ENCODE data around the gene SHROOM3.

Gene SHROOM3

GRCh38 chr4:76532805-76533204, 97.8 kb downstream of the SHROOM3 start:
- Histone ChIP-seq H3K9me3 (ENCODE audit: control insufficient read depth in 2 of 2, low read length in 2 of 2) (no peaks in the 10 kb centered on the region), H3K36me3 (ENCODE audit: control insufficient read depth in 2 of 2, insufficient read depth in 2 of 2, low read length in 2 of 2) (no peaks in the 10 kb centered on the region), H3K27me3 (ENCODE audit: control insufficient read depth in 2 of 2, insufficient read depth in 2 of 2, low read length in 2 of 2) (no peaks in the 10 kb centered on the region), H3K4me1 (ENCODE audit: control insufficient read depth in 2 of 2, insufficient read depth in 2 of 2, low read length in 2 of 2) (no peaks in the 10 kb centered on the region), H3K27ac (ENCODE audit: low read depth in 2 of 2, low read length in 2 of 2) (no peak overlapping the region), H3K9ac (ENCODE audit: low read depth in 1 of 2, low read length in 2 of 2) (no peak overlapping the region), H3K4me3 (ENCODE audit: low read length in 2 of 2) (no peak overlapping the region)

GRCh38 chr4:76533314-76533713, 98.3 kb downstream of the SHROOM3 start:
- Histone ChIP-seq H3K36me3 (ENCODE audit: control insufficient read depth in 2 of 2, insufficient read depth in 2 of 2, low read length in 2 of 2) (no peaks in the 10 kb centered on the region), H3K27ac (ENCODE audit: low read depth in 2 of 2, low read length in 2 of 2) (no peak overlapping the region), H3K4me1 (ENCODE audit: control insufficient read depth in 2 of 2, insufficient read depth in 2 of 2, low read length in 2 of 2) (no peaks in the 10 kb centered on the region), H3K27me3 (ENCODE audit: control insufficient read depth in 2 of 2, insufficient read depth in 2 of 2, low read length in 2 of 2) (no peaks in the 10 kb centered on the region), H3K9me3 (ENCODE audit: control insufficient read depth in 2 of 2, low read length in 2 of 2) (no peaks in the 10 kb centered on the region), H3K4me3 (ENCODE audit: low read length in 2 of 2) (no peak overlapping the region), H3K9ac (ENCODE audit: low read depth in 1 of 2, low read length in 2 of 2) (no peak overlapping the region)

- no peak overlapping the region for H3K27ac ChIP-seq (ENCODE audit: low read depth in 2 of 2, low read length in 2 of 2)
- no peaks in the 10 kb centered on the region for H3K27me3 ChIP-seq (ENCODE audit: control insufficient read depth in 2 of 2, insufficient read depth in 2 of 2, low read length in 2 of 2)
- no peaks in the 10 kb centered on the region for H3K4me1 ChIP-seq (ENCODE audit: control insufficient read depth in 2 of 2, insufficient read depth in 2 of 2, low read length in 2 of 2)
- H3K9me3 ChIP-seq (ENCODE audit: control insufficient read depth in 2 of 2, low read length in 2 of 2) = no peaks in the 10 kb centered on the region
- no peak overlapping the region for H3K9ac ChIP-seq (ENCODE audit: low read depth in 1 of 2, low read length in 2 of 2)
- H3K36me3 ChIP-seq (ENCODE audit: control insufficient read depth in 2 of 2, insufficient read depth in 2 of 2, low read length in 2 of 2) = no peaks in the 10 kb centered on the region
- no peak overlapping the region for H3K4me3 ChIP-seq (ENCODE audit: low read length in 2 of 2)
Observed at GRCh38 chr4:76535603-76536372, 100.8 kb downstream of the SHROOM3 start.

- Histone ChIP-seq H3K9me3 (ENCODE audit: control insufficient read depth in 2 of 2, low read length in 2 of 2) (no peaks in the 10 kb centered on the region), H3K4me3 (ENCODE audit: low read length in 2 of 2) (no peak overlapping the region), H3K27me3 (ENCODE audit: control insufficient read depth in 2 of 2, insufficient read depth in 2 of 2, low read length in 2 of 2) (no peaks in the 10 kb centered on the region), H3K4me1 (ENCODE audit: control insufficient read depth in 2 of 2, insufficient read depth in 2 of 2, low read length in 2 of 2) (no peaks in the 10 kb centered on the region), H3K36me3 (ENCODE audit: control insufficient read depth in 2 of 2, insufficient read depth in 2 of 2, low read length in 2 of 2) (no peaks in the 10 kb centered on the region), H3K9ac (ENCODE audit: low read depth in 1 of 2, low read length in 2 of 2) (no peak overlapping the region), H3K27ac (ENCODE audit: low read depth in 2 of 2, low read length in 2 of 2) (no peak overlapping the region)
Observed at GRCh38 chr4:76536373-76536689, 101.3 kb downstream of the SHROOM3 start.

GRCh38 chr4:76538296-76538695, 103.3 kb downstream of the SHROOM3 start:
- Histone ChIP-seq H3K9me3 (ENCODE audit: control insufficient read depth in 2 of 2, low read length in 2 of 2) (no peaks in the 10 kb centered on the region), H3K27ac (ENCODE audit: low read depth in 2 of 2, low read length in 2 of 2) (no peak overlapping the region), H3K4me3 (ENCODE audit: low read length in 2 of 2) (no peak overlapping the region), H3K36me3 (ENCODE audit: control insufficient read depth in 2 of 2, insufficient read depth in 2 of 2, low read length in 2 of 2) (no peaks in the 10 kb centered on the region), H3K4me1 (ENCODE audit: control insufficient read depth in 2 of 2, insufficient read depth in 2 of 2, low read length in 2 of 2) (no peaks in the 10 kb centered on the region), H3K27me3 (ENCODE audit: control insufficient read depth in 2 of 2, insufficient read depth in 2 of 2, low read length in 2 of 2) (no peaks in the 10 kb centered on the region), H3K9ac (ENCODE audit: low read depth in 1 of 2, low read length in 2 of 2) (no peak overlapping the region)

GRCh38 chr4:76539979-76540378, 105.0 kb downstream of the SHROOM3 start:
- no peaks in the 10 kb centered on the region for H3K4me1 ChIP-seq (ENCODE audit: control insufficient read depth in 2 of 2, insufficient read depth in 2 of 2, low read length in 2 of 2)
- no peaks in the 10 kb centered on the region for H3K9me3 ChIP-seq (ENCODE audit: control insufficient read depth in 2 of 2, low read length in 2 of 2)
- no peak overlapping the region for H3K9ac ChIP-seq (ENCODE audit: low read depth in 1 of 2, low read length in 2 of 2)
- H3K36me3 ChIP-seq (ENCODE audit: control insufficient read depth in 2 of 2, insufficient read depth in 2 of 2, low read length in 2 of 2) = no peaks in the 10 kb centered on the region
- no peaks in the 10 kb centered on the region for H3K27me3 ChIP-seq (ENCODE audit: control insufficient read depth in 2 of 2, insufficient read depth in 2 of 2, low read length in 2 of 2)
- no peak overlapping the region for H3K27ac ChIP-seq (ENCODE audit: low read depth in 2 of 2, low read length in 2 of 2)
- no peak overlapping the region for H3K4me3 ChIP-seq (ENCODE audit: low read length in 2 of 2)

GRCh38 chr4:76540486-76540885, 105.5 kb downstream of the SHROOM3 start:
- H3K9me3 ChIP-seq (ENCODE audit: control insufficient read depth in 2 of 2, low read length in 2 of 2) = no peaks in the 10 kb centered on the region
- no peak overlapping the region for H3K9ac ChIP-seq (ENCODE audit: low read depth in 1 of 2, low read length in 2 of 2)
- no peaks in the 10 kb centered on the region for H3K27me3 ChIP-seq (ENCODE audit: control insufficient read depth in 2 of 2, insufficient read depth in 2 of 2, low read length in 2 of 2)
- H3K27ac ChIP-seq (ENCODE audit: low read depth in 2 of 2, low read length in 2 of 2) = no peak overlapping the region
- no peaks in the 10 kb centered on the region for H3K4me1 ChIP-seq (ENCODE audit: control insufficient read depth in 2 of 2, insufficient read depth in 2 of 2, low read length in 2 of 2)
- no peak overlapping the region for H3K4me3 ChIP-seq (ENCODE audit: low read length in 2 of 2)
- H3K36me3 ChIP-seq (ENCODE audit: control insufficient read depth in 2 of 2, insufficient read depth in 2 of 2, low read length in 2 of 2) = no peaks in the 10 kb centered on the region

- Histone ChIP-seq H3K27me3 (ENCODE audit: control insufficient read depth in 2 of 2, insufficient read depth in 2 of 2, low read length in 2 of 2) (no peaks in the 10 kb centered on the region), H3K27ac (ENCODE audit: low read depth in 2 of 2, low read length in 2 of 2) (no peak overlapping the region), H3K4me1 (ENCODE audit: control insufficient read depth in 2 of 2, insufficient read depth in 2 of 2, low read length in 2 of 2) (peaks cover 0 to 5% of the 10 kb centered on the region in 2 donors), H3K36me3 (ENCODE audit: control insufficient read depth in 2 of 2, insufficient read depth in 2 of 2, low read length in 2 of 2) (no peaks in the 10 kb centered on the region), H3K9ac (ENCODE audit: low read depth in 1 of 2, low read length in 2 of 2) (no peak overlapping the region), H3K4me3 (ENCODE audit: low read length in 2 of 2) (no peak overlapping the region), H3K9me3 (ENCODE audit: control insufficient read depth in 2 of 2, low read length in 2 of 2) (no peaks in the 10 kb centered on the region)
Observed at GRCh38 chr4:76543378-76543777, 108.3 kb downstream of the SHROOM3 start.

GRCh38 chr4:76544725-76545124, 109.7 kb downstream of the SHROOM3 start:
- Histone ChIP-seq H3K27me3 (ENCODE audit: control insufficient read depth in 2 of 2, insufficient read depth in 2 of 2, low read length in 2 of 2) (no peaks in the 10 kb centered on the region), H3K36me3 (ENCODE audit: control insufficient read depth in 2 of 2, insufficient read depth in 2 of 2, low read length in 2 of 2) (no peaks in the 10 kb centered on the region), H3K4me3 (ENCODE audit: low read length in 2 of 2) (no peak overlapping the region), H3K4me1 (ENCODE audit: control insufficient read depth in 2 of 2, insufficient read depth in 2 of 2, low read length in 2 of 2) (peaks cover 0 to 5% of the 10 kb centered on the region in 2 donors), H3K9me3 (ENCODE audit: control insufficient read depth in 2 of 2, low read length in 2 of 2) (no peaks in the 10 kb centered on the region), H3K9ac (ENCODE audit: low read depth in 1 of 2, low read length in 2 of 2) (no peak overlapping the region), H3K27ac (ENCODE audit: low read depth in 2 of 2, low read length in 2 of 2) (no peak overlapping the region)

- Histone ChIP-seq H3K36me3 (ENCODE audit: control insufficient read depth in 2 of 2, insufficient read depth in 2 of 2, low read length in 2 of 2) (no peaks in the 10 kb centered on the region), H3K9ac (ENCODE audit: low read depth in 1 of 2, low read length in 2 of 2) (no peak overlapping the region), H3K27ac (ENCODE audit: low read depth in 2 of 2, low read length in 2 of 2) (no peak overlapping the region), H3K9me3 (ENCODE audit: control insufficient read depth in 2 of 2, low read length in 2 of 2) (no peaks in the 10 kb centered on the region), H3K4me3 (ENCODE audit: low read length in 2 of 2) (no peak overlapping the region), H3K4me1 (ENCODE audit: control insufficient read depth in 2 of 2, insufficient read depth in 2 of 2, low read length in 2 of 2) (peaks cover 0 to 5% of the 10 kb centered on the region in 2 donors), H3K27me3 (ENCODE audit: control insufficient read depth in 2 of 2, insufficient read depth in 2 of 2, low read length in 2 of 2) (no peaks in the 10 kb centered on the region)
Observed at GRCh38 chr4:76545226-76545884, 110.3 kb downstream of the SHROOM3 start.
